Pancreas (tissue), 10 donors: ENCODE measurements around the gene EPHB2. TPM values are rescaled to one million over a fixed set of nuclear protein-coding genes. Genes with fewer than 3 reads are reported as not detected.
A peak's percentile ranks its signal among the peaks of the same experiment; 100 is the strongest.

Source experiments
- ATAC-seq, 4 donors: fragments of 200-7000 bp; cut with Tn5 transposase; one replicate each; pipeline versions ENCODE4 v1.8.0 to v1.9.1; 2020; ENCODE audit warnings: mild to moderate bottlenecking in 4 of 4, moderate library complexity in 4 of 4
- DNase-seq, 6 donors: peaks; one replicate each; pipeline ENCODE4 v3.0.0-alpha.2; 2020
- FAIRE-seq: peaks from 2 replicates; lab custom pipeline; 2012; peaks lifted over from hg19 to GRCh38; lab: Jason Lieb, UNC
- H3K27ac ChIP-seq, 4 donors: fragments of 200-600 bp; sonication (generic); 1 replicate in 3 of 4; 2 replicates in 1 of 4; pipeline versions ENCODE4 v1.5.0 to v1.8.0; 2020
- H3K27me3 ChIP-seq, 4 donors: fragments of 200-600 bp; one replicate each; pipeline ENCODE4 v1.8.0; 2021
- H3K36me3 ChIP-seq, 3 donors: fragments of 200-600 bp; sonication (generic) in 1 of 3; one replicate each; pipeline versions ENCODE4 v1.5.0 to v1.8.0; 2020 to 2021
- H3K4me1 ChIP-seq, 3 donors: fragments of 200-600 bp; one replicate each; pipeline ENCODE4 v1.8.0; 2021
- H3K4me3 ChIP-seq, 4 donors: fragments of 200-600 bp; sonication (generic) in 2 of 4; one replicate each; pipeline versions ENCODE4 v1.5.0 to v1.8.0; 2020 to 2021
- H3K9me3 ChIP-seq, 4 donors: fragments of 200-600 bp; one replicate each; pipeline ENCODE4 v1.8.0; 2021
- CTCF ChIP-seq, 4 donors: fragments of 200-600 bp; sonication (generic) in 3 of 4; IDR thresholded peaks; one replicate each; pipeline versions ENCODE4 v1.5.0 to v1.8.0; 2021; ENCODE audit warnings: antibody characterized with exemption in 4 of 4
- WGBS, 2 donors: extraction: QIAGEN DNeasy Blood & Tissue Kit; methylation state at CpG; one replicate each; pipeline ENCODE4 v1.1.7; 2013; 5-methylcytosine and 5-hydroxymethylcytosine counted together
- intact Hi-C, 3 donors: fragments of 100-400 bp; cut with DNase I; formaldehyde crosslinking; loops; one replicate each; pipeline versions ENCODE4 v1.11.1 to v1.14.2; 2022
- polyA plus RNA-seq, 2 donors: library from polyadenylated mRNA; stranded (reverse); fragments of 200-250 nt; gene quantifications; one replicate each; pipeline ENCODE4 v1.2.3, GENCODE V29; 2013
- total RNA-seq, 6 donors: library from RNA; stranded (reverse); fragmentation: NEBNext Ultra II Directional in 4 of 6; extraction: Animal tissue kit (Norgen Biotek cat#: 25700) in 4 of 6; gene quantifications; one replicate each; pipeline versions ENCODE4 v1.2.1 to v1.2.4, GENCODE V29; 2021 to 2023
- donor health status: healthy with polysubstance abuse.
- donor health status: DM: no; HTN: no; CAD: no; lungs with moderate emphysema.
- donor health status: DM: no; HTN: no; CAD: no.
- donor health status: control.
- donor health status: control.
- donor health status: Bipolar disorder and iron deficiency.
- donor health status: DM: yes; HTN: yes; CAD: no.
- donor health status: DM: no; HTN: no; CAD: no.
- donor health status: DM: no; HTN: no; CAD: no.
- donor health status: DM: yes; HTN: yes; CAD: no.

Gene EPHB2
- total and polyA plus RNA-seq, 8 donors, result 1.3 to 10.0 (median 4.4) TPM

- H3K4me3 ChIP-seq, result no peak overlapping the region
- H3K27me3 ChIP-seq, result no peaks in the 10 kb centered on the region
- peak overlapping the region in 2 of 4 donors; percentile 62 to 82 for H3K27ac ChIP-seq
- 62 to 64% methylated on average over 12 of the region's 12 CpGs for WGBS, 2 donors
- FAIRE-seq (no peak), ATAC-seq (no peak), DNase-seq (peak in 1 of 6 donors; percentile 21)
- no peaks in the 10 kb centered on the region for H3K9me3 ChIP-seq
- H3K4me1 ChIP-seq, result peaks cover 18 to 24% (median 19%) of the 10 kb centered on the region in 3 donors
- TF ChIP-seq CTCF (IDR thresholded peaks at IDR 0.05), result no peak
- H3K36me3 ChIP-seq, result no peaks in the 10 kb centered on the region
- intact Hi-C loops, result no loop called here
These were observed 118.8 kb downstream of the EPHB2 start for GRCh38 chr1:22829309-22829989.

- DNase-seq, result peak in 1 of 6 donors; percentile 29
- H3K27ac ChIP-seq, result no peak overlapping the region
- no peaks in the 10 kb centered on the region for H3K9me3 ChIP-seq
- TF ChIP-seq CTCF (IDR thresholded peaks at IDR 0.05), result no peak
- ATAC-seq, result no peak
- FAIRE-seq, result no peak
- H3K4me3 ChIP-seq, result no peak overlapping the region
- WGBS, 2 donors, result 76 to 82% methylated on average over 6 of the region's 6 CpGs
- intact Hi-C loops, result no loop called here
- H3K36me3 ChIP-seq, result no peaks in the 10 kb centered on the region
- H3K27me3 ChIP-seq, result no peaks in the 10 kb centered on the region
- H3K4me1 ChIP-seq, result peaks cover 18 to 24% (median 19%) of the 10 kb centered on the region in 3 donors
These were observed 119.5 kb downstream of the EPHB2 start for GRCh38 chr1:22830041-22830566.

- no peak for ATAC-seq
- H3K4me3 ChIP-seq, result no peak overlapping the region
- H3K9me3 ChIP-seq, result no peaks in the 10 kb centered on the region
- intact Hi-C loops, result no loop called here
- no peak overlapping the region for H3K27ac ChIP-seq
- H3K27me3 ChIP-seq, result no peaks in the 10 kb centered on the region
- WGBS, 2 donors, result 74 to 85% methylated on average over 7 of the region's 7 CpGs
- FAIRE-seq, result no peak
- DNase-seq, result peak in 1 of 6 donors; percentile 11
- H3K36me3 ChIP-seq, result no peaks in the 10 kb centered on the region
- TF ChIP-seq CTCF (IDR thresholded peaks at IDR 0.05), result no peak
- H3K4me1 ChIP-seq, result peaks cover 17 to 22% (median 19%) of the 10 kb centered on the region in 3 donors
These were observed 120.2 kb downstream of the EPHB2 start for GRCh38 chr1:22830757-22831340.

GRCh38 chr1:22831729-22832413, 121.2 kb downstream of the EPHB2 start:
- no peak overlapping the region for H3K27ac ChIP-seq
- peaks cover 7 to 13% (median 9%) of the 10 kb centered on the region in 3 donors for H3K4me1 ChIP-seq
- H3K36me3 ChIP-seq, result no peaks in the 10 kb centered on the region
- H3K4me3 ChIP-seq, result no peak overlapping the region
- no peaks in the 10 kb centered on the region for H3K27me3 ChIP-seq
- TF ChIP-seq CTCF (IDR thresholded peaks at IDR 0.05), result no peak
- 82 to 88% methylated on average over 6 of the region's 6 CpGs for WGBS, 2 donors
- FAIRE-seq (no peak), DNase-seq (peak in 1 of 6 donors; percentile 44), ATAC-seq (peak in 3 of 4 donors; percentile 64 to 82 (median 66))
- intact Hi-C loops, result no loop called here
- no peaks in the 10 kb centered on the region for H3K9me3 ChIP-seq
